ENCODE results near the gene MBP.

DNA sequence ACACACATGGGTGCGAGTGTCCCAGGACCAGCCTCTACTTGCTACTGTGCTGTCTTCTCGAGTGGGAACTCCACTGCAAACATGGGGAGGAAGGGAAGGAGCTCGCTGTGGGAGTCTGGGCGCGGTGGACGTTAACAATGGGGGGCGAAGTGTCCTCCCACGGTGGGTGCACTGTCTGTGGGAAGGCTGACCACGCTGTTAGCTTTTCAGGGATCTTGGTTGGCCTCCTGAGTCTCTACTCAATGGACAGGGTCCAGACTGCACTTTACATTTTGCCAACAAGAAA, 146.7 kb downstream of the MBP start:
- TF ChIP-seq ARNT (IDR thresholded peaks at IDR 0.05): no peak
- TF ChIP-seq SP1 (IDR thresholded peaks at IDR 0.05): no peak
- no peak for TF ChIP-seq FOXA1 (IDR thresholded peaks at IDR 0.05)
